GM18517 (cell line): ENCODE results near the gene AMZ1.

Source experiments
- ATAC-seq: cut with Tn5 transposase; IDR thresholded peaks from one replicate; pipeline ENCODE4 v1.9.1; 2021; ENCODE audit warnings: mild to moderate bottlenecking, moderate library complexity; ENCODE audit not compliant: unreplicated experiment

Gene AMZ1

GRCh38 chr7:2764621-2765020, 76.6 kb downstream of the AMZ1 start:
- ATAC-seq, result no peak
